ENCODE results near the gene ZNF836.

Gene ZNF836

DNA sequence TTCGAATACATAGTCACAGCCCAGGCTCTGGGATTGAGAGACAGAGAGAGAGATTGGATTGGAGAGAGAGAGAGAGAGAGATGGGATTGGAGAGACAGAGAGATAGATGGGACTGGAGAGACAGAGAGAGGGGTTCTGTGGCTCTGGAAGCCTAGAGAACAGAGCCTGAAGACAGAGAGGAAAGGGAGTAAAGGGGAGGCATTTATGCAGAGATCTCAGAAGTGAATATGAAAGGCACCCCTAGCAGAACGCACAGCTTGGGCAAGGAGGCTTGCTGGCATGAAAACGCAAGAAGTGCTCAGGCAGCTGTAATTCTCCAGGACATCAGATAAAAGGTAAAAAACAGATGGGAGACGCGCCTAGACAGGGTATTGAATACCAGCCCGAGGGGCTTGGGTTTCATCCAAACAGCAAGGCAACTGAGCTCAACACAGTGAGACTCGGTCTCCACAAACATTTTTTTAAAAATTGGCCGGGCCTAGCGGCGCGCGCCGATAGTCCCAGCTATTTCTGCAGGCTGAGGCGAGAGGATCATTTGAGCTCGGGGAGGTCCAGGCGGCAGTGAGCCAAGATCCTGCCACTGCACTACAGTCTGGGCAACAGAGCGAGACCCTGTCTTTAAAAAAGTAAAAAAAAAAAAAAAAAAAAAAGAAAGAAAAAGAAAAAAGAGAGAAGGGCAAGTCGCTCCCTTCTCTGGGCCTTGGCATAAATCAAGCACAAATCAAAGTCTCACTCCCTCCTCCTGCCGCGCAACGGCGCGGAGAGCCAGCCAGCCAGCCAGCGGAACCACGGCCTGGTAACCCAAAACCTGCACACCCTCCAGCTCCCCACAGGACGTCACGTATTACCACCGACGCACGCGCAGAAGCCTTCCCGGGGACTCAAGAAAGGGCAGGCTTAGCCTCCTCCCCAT is 17.7 kb upstream of the ZNF836 start:
- DNase-seq (ENCODE audit: low spot score), result peak; percentile 37

DNA sequence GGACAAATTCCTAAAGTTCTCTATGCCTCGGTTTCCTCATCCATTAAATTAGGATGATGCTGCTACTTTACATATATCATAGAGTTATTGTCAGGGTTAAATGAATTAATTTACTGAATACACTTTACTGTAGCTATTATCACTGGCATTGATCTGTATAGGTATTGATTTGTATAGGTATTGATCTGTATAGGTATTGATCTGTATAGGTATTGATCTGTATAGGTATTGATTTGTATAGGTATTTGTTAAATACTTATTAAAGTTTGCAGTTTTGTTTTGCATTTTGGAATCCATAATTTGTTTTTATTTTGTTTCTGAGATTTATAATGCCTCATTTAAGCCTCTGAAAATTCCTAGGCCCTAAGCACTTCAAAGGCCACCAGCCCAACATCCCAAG is 16.0 kb upstream of the ZNF836 start:
- no peak for DNase-seq (ENCODE audit: low spot score)

DNA sequence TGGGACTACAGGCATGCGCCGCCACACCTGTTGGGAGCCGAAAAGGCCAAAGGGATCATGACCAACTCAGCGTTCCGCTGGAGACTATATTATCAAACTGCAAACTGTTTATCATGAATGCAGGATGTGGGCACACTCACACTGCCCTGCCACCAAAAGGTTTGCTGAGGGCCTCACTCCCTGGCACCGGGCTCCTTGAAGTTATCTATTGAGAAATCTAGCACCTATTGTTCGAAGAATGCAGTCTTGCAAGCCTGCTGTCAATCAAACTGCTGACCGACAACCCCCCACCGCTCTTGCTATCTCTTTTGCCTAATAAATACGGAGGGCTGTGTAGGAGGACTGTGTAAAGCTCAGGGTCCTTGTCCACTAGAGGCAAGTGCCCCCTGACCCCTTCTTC is 5.2 kb upstream of the ZNF836 start:
- DNase-seq (ENCODE audit: low spot score), result no peak

DNA sequence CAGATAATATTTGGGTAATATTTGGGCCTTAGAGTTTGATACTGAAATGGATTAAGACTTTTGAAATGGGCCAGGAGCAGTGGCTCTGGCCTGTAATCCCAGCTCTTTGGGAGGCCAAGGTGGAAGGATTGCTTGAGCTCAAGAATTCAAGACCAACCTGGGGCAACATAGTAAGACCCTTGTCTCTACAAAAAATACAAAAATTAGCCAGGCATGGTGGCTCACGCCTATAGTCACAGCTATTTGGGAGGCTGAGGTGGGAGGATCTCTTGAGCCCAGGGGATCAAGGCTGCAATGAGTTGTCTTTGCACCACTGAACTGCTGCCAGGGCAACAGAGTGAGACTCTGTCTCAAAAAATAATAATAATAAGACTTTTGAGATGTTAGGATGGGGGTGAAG is 926 bp upstream of the ZNF836 start:
- DNase-seq (ENCODE audit: low spot score), result no peak

DNA sequence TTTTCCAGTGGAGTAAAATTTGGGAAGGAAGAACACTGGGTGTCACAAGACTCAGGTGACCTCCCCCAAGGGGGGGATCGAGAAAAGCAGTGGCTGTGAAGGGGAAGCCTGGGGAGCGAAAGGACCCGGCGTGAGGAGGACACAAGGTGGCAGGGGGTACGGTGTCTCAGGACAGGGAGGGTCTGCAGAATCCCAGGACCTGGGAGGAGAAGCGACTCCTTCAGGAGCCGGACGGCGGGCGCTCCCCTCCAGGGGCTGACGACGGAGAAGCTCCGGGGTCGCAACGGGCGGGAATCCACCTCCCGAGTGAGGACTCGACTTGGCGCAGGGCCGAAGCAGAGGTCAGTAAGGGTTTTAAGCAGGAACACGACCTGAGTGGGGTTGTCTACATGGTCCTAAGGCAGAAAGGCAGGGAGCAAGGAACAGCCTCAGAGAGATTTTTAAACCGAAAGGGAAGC is 529 bp downstream of the ZNF836 start:
- DNase-seq (ENCODE audit: low spot score), result peak; percentile 27

DNA sequence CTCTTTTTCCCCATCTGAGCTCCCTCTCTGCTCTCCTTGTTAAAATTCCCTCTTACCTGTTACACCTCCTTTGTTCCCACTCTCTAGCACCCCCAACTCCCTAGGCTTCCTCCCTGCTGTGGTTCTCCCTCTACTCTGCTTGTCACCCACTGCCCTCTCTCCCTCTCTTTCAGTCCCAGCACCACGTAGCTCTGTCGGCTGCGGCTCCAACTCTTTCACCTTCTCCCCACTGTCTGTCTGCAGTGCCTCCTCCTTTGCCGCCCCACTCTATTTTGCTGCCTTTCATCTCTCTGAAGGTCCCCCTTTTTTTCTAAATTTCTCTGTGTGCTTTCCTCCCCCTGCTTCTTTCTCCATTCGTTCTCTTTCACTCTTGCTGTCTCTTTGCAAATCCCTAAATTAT is 1.1 kb downstream of the ZNF836 start:
- DNase-seq (ENCODE audit: low spot score), result no peak

DNA sequence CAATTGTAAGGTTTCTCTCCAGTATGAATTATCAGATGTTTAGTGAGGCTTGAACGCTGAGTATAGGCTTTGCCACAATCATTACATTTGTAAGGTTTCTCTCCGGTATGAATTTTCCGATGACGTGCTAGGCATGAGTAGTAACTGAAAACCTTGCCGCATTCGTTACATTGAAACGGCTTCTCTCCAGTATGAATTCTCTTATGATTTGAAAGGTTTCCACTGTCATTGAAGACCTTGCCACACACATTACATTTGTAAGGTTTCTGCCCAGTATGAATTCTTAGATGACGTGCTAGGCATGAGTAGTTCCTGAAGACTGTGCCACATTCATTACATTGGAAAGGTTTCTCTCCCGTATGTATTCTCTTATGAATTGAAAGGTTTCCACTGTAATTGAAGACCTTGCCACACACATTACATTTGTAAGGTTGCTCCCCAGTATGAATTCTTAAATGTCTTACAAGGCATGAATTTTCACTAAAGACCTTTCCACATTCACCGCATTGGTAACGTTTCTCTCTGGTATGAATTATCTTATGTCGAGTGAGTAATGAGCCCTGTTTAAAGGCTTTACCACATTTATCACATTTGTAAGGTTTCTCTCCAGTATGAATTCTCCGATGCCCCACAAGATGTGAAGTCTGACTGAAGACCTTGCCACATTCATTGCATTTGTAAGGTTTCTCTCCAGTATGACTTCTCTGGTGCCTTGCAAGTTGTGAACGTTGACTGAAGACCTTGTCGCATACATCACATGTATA is 15.6 kb downstream of the ZNF836 start:
- DNase-seq (ENCODE audit: low spot score), result no peak

DNA sequence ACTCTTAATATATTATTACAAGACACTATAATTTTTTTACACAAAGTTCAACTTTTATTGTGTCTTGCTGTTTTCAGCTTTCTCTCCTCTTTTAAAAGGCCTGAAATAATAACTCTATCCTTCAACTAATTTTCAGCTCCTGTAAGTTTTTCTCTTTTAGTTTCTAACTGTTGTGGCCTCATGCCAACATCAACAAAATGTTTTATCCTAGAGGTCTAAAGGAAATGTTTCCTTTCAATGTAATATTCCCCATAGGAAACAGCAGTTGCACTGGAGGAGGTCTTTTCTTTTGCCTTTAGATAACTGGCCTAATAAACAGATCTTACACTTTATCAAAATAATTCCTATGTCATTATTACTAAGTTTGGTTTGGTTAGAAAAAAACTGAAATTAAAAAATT is 23.2 kb downstream of the ZNF836 start:
- no peak for DNase-seq (ENCODE audit: low spot score)

DNA sequence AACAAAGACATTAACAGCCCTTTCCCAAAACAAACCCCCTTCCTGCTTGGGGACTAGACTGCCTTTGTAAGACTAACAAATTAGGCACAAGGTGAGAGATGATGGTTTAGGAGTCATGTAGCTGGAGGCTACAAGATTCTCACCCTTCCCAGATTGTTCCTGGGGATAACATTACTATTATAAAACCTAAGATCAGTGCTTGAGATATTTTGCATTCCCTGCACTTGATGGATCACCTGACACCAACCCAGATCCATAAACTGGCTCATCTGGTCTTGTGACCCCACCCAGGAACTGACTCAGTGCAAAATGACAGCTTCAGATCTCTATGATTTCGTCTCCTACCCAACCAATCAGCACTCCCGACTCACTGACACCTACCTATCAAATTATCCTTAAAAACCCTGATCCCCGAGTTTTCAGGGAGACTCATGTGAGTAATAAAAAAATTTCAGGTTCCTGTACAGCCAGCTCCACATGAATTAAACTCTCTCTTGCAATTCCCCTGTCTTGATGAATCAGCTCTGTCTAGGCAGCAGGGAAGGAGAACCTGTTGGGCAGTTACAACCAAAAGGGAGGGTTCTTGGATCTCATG is 29.3 kb downstream of the ZNF836 start:
- DNase-seq (ENCODE audit: low spot score), result no peak

DNA sequence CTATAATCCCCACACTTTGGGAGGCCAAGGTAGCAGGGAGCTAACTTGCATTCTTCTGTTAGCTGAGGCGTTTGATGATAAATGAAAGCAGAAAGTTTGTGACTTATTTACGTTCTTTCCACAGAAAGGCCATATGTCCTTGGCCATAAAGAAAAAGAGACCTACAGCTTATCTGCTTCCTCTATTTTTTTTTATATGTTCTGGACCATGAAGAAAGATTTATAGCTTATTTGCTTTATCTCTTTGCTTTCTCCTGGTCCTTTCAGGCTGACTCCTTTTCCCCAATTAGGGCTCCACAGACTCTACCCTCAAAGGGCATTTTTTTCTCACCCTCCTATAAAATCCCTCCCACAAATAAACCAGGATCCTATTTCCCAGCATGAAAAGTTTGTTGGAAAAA is 30.2 kb downstream of the ZNF836 start:
- no peak for DNase-seq (ENCODE audit: low spot score)

DNA sequence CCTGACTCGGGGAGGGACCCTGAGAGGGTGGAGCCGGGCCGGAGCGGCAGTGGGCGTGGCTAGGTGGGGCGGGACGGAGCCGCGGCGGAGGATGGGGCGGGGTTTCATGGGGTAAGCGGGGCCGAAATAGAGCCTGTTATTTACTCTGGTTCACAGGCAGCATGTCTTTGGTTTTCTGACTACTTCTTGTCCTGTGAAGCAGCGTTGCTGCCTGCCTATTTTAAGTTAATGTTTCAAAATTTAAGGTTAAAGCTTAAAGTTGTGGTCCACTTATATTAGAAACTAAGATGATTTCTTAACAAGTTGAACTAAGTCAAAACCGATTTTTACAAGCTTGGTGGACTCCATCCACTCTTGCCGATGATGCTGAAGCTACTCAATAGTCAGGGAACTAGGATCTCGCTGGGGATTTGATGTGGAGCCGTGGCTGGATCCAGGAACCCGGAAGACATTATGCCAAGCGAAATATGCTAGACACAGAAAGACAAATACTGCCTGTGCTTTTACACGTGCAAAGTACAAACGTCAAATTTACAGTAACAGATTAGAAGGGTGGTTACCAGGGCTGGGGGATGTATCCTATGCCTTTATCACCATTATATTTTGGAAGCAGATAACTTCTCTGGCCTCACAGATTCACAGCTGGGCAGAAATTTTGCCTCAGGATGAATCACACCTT is 31.2 kb downstream of the ZNF836 start:
- DNase-seq (ENCODE audit: low spot score), result peak; percentile 100

DNA sequence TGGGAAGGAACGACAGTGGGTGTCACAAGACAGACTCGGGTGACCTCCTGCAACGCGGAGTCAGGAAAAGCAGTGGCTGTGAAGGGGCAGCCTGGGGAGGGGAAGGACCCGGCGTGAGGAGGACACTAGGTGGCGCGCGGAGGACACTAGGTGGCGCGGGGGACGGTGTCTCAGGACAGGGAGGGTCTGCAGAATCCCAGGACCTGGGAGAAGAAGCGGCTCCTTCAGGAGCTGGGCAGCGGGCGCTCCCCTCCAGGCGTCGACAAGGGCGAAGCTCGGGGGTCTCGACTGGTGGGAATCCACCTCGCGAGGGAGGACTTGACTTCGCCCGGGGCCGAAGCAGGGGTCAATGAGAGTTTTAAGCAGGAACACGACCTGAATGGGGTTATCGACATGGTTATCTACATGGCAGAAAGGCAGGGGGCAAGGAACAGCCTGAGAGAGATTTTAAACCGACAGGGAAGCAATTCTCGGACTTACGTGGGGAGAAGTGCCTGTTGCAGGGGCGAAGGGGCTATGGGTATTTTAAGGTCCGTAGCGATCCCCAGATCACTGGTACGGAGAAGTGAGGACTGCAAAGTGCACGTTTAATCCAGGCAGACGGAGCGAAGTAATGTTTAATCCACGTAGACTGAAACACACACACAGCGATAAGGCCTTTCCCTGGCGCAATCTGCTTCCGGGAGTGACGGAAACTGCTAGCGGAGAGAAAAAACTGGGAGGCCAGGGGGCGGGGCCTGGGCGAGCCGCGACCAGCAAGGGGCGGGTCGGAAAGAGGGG is 32.0 kb downstream of the ZNF836 start, which contains the start of gene ZNF616:
Gene ZNF616 (minus strand): TSS at position 687 of the 780 bp plus-strand sequence. CDS start 9,426 bp downstream, outside the sequence.
- peak; percentile 86 for DNase-seq (ENCODE audit: low spot score)

DNA sequence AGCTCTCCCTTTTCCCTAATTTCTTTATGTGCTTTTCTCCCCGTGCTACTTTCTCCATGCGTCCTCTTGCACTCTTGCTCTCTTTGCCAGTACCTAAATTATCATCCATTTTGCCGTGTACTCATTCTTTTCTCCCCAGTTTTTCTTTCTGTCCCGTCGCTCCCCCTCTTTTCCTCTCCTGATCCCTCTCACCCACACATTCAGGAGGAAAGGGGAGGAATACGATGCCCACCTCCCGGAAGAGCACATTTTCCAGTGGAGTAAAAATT is 32.5 kb downstream of the ZNF836 start:
- no peak for DNase-seq (ENCODE audit: low spot score)

DNA sequence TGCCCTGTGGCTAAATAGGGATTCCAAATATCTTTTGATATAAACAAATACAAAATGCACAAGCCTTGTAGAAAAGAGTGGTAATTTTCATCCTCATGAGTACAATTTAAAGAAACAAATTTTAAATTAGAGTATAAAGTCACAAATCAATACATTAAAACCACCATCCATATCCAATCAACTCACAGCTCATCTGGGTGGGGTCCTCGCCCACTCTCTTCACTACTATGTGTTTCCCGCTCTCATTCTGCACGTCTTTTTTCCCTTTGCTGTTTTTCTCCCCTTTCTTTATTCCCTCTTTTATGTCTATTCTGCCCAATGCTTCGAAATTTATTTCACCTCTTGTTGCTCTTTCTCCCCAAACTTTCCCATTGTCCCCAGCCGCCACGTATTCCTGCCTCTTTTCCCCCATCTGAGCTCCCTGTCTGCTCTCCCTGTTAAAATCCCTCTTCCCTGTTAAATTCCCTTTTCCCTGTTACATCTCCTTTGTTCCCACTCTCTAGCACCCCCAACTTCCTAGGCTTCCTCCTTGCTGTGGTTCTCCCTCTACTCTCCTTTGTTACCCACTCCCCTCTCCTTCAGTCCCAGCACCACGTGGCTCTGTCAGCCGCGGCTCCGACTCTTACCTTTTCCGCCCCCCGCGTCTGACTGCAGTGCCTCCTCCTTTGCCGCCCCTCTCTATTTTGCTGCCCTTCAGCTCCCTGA is 33.0 kb downstream of the ZNF836 start:
- peak; percentile 21 for DNase-seq (ENCODE audit: low spot score)

DNA sequence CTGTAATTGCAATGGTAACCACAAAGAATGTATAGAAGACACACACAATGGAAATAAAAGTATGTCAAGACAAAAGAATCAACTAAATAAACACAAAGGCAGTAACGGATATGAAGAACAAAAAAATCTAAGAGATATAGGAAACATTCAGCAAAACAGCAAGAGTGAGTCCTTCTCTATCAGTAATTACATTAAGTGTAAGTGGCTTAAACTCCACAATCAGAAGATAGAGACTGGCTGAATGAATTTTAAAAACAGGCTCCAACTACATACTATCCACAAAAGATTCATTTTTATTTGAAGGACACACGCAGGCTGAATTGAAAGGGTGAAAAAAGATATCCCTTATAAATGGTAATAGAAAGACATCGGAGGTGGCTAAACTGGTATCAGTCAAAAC is 51.1 kb downstream of the ZNF836 start:
- DNase-seq (ENCODE audit: low spot score), result no peak

DNA sequence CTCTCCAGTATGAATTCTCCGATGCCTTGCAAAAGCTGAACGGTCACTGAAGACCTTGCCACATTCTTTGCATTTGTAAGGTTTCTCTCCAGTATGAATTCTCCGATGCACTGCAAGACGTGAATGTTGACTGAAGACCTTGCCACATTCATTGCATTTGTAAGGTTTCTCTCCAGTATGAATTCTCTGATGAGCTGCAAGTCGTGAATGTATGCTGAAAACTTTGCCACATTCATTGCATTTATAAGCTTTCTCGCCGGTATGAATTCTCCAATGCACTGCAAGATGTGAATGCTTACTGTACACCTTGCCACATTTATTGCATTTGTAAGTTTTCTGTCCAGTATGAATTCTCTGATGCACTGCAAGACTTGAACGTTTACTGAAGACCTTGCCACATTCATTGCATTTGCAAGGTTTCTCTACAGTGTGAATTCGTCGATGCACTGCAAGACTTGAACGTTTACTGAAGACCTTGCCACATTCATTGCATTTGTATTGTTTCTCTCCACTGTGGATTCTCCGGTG is 55.8 kb downstream of the ZNF836 start:
- DNase-seq (ENCODE audit: low spot score), result no peak

DNA sequence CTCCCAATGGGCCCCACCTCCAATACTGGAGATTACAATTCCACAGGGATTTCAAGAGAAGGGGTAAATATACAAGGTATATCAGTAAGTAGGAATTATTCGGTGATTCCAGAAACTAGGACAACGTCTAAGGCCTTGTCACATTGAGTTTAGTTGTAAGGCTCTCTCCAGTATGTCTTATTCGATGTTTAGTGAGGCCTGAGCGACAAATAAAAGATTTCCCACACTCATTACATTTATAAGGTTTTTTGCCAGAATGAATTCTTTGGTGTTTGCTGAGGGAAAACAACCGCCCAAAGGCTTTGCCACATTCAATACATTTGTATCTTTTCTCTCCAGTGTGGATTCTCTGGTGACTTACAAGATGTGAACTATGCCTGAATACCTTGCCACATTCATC is 56.7 kb downstream of the ZNF836 start:
- no peak for DNase-seq (ENCODE audit: low spot score)

DNA sequence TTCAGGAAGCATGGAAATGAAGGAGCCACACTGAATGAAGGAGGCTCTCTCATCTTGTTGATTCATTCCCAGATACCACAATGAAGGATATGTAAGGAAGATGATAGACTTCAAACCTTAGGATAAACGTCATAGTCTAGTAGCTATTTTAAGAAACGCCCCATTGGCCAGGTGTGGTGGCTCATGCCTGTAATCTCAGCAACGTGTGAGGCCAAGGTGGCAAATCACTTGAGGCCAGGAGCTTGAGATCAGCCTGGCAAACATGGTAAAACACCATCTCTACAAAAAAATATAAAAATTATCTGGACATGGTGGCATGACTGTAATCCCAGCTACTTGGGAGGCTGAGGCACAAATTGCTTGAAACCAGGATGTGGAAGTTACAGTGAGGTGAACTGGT is 58.8 kb downstream of the ZNF836 start:
- DNase-seq (ENCODE audit: low spot score), result no peak

DNA sequence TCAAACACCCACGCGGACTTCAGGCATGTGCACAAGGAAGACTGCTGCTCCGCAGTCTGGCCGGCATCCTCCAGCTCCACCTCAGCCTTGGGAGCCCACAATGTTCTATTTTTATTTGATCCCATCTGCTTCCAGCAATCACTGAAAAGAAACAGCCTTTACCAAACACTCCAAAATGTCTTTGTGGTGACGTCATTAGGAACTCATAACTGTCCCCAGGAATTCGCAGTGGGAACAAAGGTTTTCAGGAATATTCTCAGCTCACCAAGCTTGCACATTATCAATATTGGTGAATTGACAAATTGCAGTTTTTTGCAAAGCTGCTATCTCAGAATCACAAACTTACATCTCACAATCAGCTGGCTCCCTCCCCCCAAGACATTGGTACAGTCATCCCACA is 60.6 kb downstream of the ZNF836 start:
- DNase-seq (ENCODE audit: low spot score), result no peak

All from GM03348 (cell line).